IgD-negative memory B cell (primary cell): Measurements from ENCODE around the gene C20orf141. TPM values are rescaled to one million over a fixed set of nuclear protein-coding genes. Genes with fewer than 3 reads are reported as not detected.
"Not testable (repeated sequence)": the region's sequence is repeated elsewhere in the genome, so short reads cannot be mapped to it uniquely, and the experiment has no call there.

Experiments
- H3K27ac Mint-ChIP-seq, 3 donors: one replicate each; pipeline ENCODE4 v1.8.0; 2020 to 2022; ENCODE audit warnings: mild to moderate bottlenecking in 3 of 3, mixed read lengths in 3 of 3, moderate library complexity in 1 of 3
- H3K27me3 Mint-ChIP-seq: one replicate; pipeline ENCODE4 v1.8.0; 2021; ENCODE audit warnings: mixed read lengths
- H3K36me3 Mint-ChIP-seq: one replicate; pipeline ENCODE4 v1.8.0; 2020; ENCODE audit warnings: mild to moderate bottlenecking, mixed read lengths
- H3K4me1 Mint-ChIP-seq, 3 donors: one replicate each; pipeline ENCODE4 v1.8.0; 2020 to 2022; ENCODE audit warnings: mixed read lengths in 3 of 3, mild to moderate bottlenecking in 1 of 3
- H3K4me3 Mint-ChIP-seq, 4 donors: one replicate each; pipeline ENCODE4 v1.8.0; 2020 to 2022; ENCODE audit warnings: mild to moderate bottlenecking in 4 of 4, mixed read lengths in 4 of 4, moderate library complexity in 3 of 4
- H3K9me3 Mint-ChIP-seq, 3 donors: one replicate each; pipeline ENCODE4 v1.8.0; 2020 to 2021; ENCODE audit warnings: mixed read lengths in 3 of 3, mild to moderate bottlenecking in 1 of 3
- polyA plus RNA-seq: library from polyadenylated mRNA; unstranded; fragments of 300-500 nt; fragmentation: Illumina TruSeq; gene quantifications from one replicate; pipeline ENCODE4 v1.2.3, GENCODE V29; 2021

The C20orf141 gene
- polyA plus RNA-seq = not detected

DNA sequence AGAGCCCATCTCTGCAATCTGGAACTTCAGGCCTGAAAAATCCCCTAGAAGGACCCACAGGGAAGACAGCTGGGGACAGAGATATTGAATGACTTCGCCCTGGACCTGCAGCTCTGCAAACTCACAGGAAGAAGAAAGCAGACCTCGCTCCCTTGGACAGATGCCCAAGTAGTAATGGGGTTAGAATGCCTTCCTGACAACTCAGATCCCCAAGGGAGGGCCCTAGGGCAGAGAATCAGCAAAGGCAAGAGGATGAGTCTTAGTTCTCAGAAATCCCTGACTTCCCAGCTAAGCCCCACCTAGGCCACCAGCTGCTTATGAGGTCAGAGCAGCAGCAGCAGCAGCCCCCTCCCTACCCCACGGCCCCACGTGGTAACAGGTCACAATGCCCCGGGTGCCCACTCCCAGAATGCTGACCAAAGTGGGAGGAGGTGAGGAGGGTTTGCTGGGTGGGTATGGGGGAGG, at the start of gene C20orf141:
TSS of gene C20orf141 (plus strand) at position 401 of the 465 bp plus-strand sequence. CDS start 198 bp downstream, outside the sequence.
- Mint-ChIP-seq H3K36me3 (no peaks in the 10 kb centered on the region), H3K27ac (peak within 1 kb of the TSS in 1 of 3 donors; percentile 26), H3K27me3 (peaks cover 39% of the 10 kb centered on the region), H3K4me3 (no peak within 1 kb of the TSS), H3K4me1 (peaks cover 0 to 5% (median 0%) of the 10 kb centered on the region in 3 donors), H3K9me3 (peaks cover 3 to 22% (median 9%) of the 10 kb centered on the region in 3 donors)

- Mint-ChIP-seq H3K27ac (no peak overlapping the region), H3K9me3 (no peaks in the 10 kb centered on the region), H3K27me3 (peaks cover 30% of the 10 kb centered on the region), H3K4me3 (no peak overlapping the region), H3K4me1 (peaks cover 0 to 3% (median 0%) of the 10 kb centered on the region in 3 donors), H3K36me3 (peaks cover 2% of the 10 kb centered on the region)
These were observed 46.8 kb upstream of the C20orf141 start for GRCh38 chr20:2767768-2768631.

GRCh38 chr20:2768632-2769015, 46.2 kb upstream of the C20orf141 start:
- Mint-ChIP-seq H3K27ac (no peak overlapping the region), H3K4me3 (no peak overlapping the region), H3K4me1 (peaks cover 0 to 3% (median 0%) of the 10 kb centered on the region in 3 donors), H3K36me3 (peaks cover 2% of the 10 kb centered on the region), H3K9me3 (no peaks in the 10 kb centered on the region), H3K27me3 (peaks cover 27% of the 10 kb centered on the region)

DNA sequence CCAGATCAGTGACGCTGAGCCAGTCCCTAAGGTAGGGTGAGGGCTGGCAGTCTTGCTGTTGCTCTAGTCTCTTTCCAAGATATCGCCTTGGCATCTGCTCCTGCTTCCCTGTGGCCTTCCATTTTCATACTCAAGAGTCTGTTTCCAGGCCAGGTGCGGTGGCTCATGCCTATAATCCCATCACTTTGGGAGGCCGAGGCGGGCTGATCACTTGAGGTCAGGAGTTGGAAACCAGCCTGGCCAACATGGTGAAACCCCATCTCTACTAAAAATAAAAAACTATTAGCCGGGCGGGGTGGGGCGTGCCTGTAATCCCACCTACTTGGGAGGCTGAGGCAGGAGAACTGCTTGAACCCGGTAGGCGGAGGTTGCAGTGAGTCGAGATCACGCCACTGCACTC, 44.7 kb upstream of the C20orf141 start:
- H3K9me3 Mint-ChIP-seq, H3K27ac Mint-ChIP-seq, H3K36me3 Mint-ChIP-seq, H3K4me1 Mint-ChIP-seq: not testable (repeated sequence)
- Mint-ChIP-seq H3K27me3 (peaks cover 25% of the 10 kb centered on the region), H3K4me3 (peak overlapping the region in 1 of 4 donors; percentile 58)

- H3K9me3 Mint-ChIP-seq = peaks cover 0 to 4% (median 0%) of the 10 kb centered on the region in 3 donors
- H3K36me3 Mint-ChIP-seq = peaks cover 2% of the 10 kb centered on the region
- peaks cover 0 to 3% (median 0%) of the 10 kb centered on the region in 3 donors for H3K4me1 Mint-ChIP-seq
- H3K27ac Mint-ChIP-seq = no peak overlapping the region
- H3K4me3 Mint-ChIP-seq = no peak overlapping the region
- peaks cover 28% of the 10 kb centered on the region for H3K27me3 Mint-ChIP-seq
These were observed 43.1 kb upstream of the C20orf141 start for GRCh38 chr20:2771631-2772080.

DNA sequence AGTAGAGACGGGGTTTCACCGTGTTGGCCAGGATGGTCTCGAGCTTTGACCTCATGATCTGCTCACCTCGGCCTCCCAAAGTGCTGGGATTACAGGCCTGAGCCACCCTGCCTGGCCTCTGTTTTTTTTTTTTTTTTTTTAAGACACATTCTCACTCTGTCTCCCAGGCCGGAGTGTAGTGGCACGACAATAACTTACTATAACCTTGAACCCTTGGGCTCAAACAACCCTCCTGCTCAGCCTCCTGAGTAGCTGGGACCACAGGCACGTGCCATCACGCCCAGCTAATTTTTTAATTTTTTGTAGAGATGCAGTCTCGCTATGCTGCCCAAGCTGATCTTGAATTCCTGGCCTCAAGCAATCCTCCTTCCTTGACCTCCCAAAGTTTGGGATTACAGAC, 41.0 kb upstream of the C20orf141 start:
- Mint-ChIP-seq H3K27me3 (peaks cover 28% of the 10 kb centered on the region), H3K27ac (no peak overlapping the region), H3K4me3 (no peak overlapping the region), H3K9me3 (peaks cover 0 to 8% (median 2%) of the 10 kb centered on the region in 3 donors), H3K4me1 (peaks cover 0 to 3% (median 0%) of the 10 kb centered on the region in 3 donors), H3K36me3 (peaks cover 2% of the 10 kb centered on the region)

DNA sequence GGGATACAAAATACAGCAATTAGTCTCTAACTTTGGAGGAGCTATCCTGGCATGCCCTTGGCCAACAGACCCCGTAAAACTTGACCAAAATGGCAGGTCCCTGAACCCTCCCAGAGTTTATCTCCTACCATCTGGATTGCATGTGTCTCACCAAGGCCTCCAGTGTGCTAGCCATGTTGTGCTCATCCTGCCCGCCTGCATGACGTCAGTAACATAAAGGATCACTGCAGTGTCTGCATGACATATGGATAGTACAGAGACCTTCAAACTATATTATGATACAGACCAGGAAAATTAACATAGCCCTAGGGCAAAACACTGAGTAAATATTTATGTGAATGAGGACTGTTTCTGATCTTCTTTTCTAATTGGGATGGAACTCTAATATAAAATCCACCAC, 39.6 kb upstream of the C20orf141 start:
- Mint-ChIP-seq H3K4me3 (no peak overlapping the region), H3K27me3 (peaks cover 25% of the 10 kb centered on the region), H3K4me1 (peaks cover 0 to 3% (median 0%) of the 10 kb centered on the region in 3 donors), H3K9me3 (peaks cover 0 to 8% (median 2%) of the 10 kb centered on the region in 3 donors), H3K27ac (no peak overlapping the region), H3K36me3 (peaks cover 2% of the 10 kb centered on the region)

DNA sequence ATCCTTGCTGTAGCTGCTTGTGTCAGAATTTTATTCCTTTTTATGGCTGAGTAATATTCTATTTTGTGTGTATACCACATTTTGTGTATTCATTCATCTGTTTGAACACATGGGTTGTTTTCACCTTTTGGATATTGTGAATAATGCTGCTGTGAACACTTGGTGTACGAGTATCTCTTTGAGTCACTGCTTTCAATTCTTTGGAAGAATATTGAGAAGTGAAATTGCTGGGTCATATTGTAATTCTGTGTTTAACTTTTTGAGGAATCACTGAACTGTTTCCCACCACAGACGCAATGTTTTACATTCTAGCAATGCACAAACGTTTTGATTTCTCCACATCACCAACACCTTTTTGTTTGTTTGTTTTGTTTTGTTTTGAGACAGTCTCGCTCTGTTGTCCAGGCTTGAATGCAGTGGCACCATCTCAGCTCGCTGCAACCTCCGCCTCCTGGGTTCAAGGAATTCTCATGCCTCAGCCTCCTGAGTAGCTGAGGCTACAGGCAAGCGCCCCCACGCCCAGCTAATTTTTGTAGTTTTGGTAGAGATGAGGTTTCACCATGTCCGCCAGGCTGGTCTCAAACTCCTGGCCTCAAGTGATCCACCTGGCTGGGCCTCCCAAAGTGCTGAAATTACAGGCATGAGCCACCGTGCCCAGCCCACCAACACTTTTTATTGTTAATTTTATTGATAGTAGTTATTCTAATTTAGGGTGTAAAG, 36.0 kb upstream of the C20orf141 start:
- Mint-ChIP-seq H3K36me3 (no peaks in the 10 kb centered on the region), H3K4me1 (no peaks in the 10 kb centered on the region), H3K4me3 (no peak overlapping the region), H3K27ac (no peak overlapping the region), H3K27me3 (peaks cover 17% of the 10 kb centered on the region), H3K9me3 (peaks cover 0 to 10% (median 2%) of the 10 kb centered on the region in 3 donors)

DNA sequence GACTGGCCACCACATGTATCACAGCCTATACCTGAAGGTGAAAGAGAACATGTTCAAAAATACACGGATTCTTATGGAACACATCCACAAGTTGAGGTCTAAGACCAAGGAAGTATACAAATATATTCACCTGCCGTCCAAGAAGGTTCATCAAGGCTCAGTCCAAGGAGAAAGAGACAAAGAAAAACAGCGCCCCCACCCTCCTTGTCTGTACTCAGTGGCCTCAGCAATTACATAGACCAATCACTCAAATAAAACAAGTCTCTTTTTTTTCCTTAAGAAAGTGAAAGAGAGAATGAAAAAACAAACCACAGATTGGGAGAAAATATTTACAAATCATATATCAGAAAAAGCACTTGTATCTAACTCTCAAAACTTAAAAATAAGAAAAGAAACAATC, 33.8 kb upstream of the C20orf141 start:
- Mint-ChIP-seq H3K27ac (no peak overlapping the region), H3K9me3 (peaks cover 0 to 6% (median 2%) of the 10 kb centered on the region in 3 donors), H3K27me3 (peaks cover 18% of the 10 kb centered on the region), H3K4me1 (no peaks in the 10 kb centered on the region), H3K4me3 (no peak overlapping the region), H3K36me3 (peaks cover 2% of the 10 kb centered on the region)

DNA sequence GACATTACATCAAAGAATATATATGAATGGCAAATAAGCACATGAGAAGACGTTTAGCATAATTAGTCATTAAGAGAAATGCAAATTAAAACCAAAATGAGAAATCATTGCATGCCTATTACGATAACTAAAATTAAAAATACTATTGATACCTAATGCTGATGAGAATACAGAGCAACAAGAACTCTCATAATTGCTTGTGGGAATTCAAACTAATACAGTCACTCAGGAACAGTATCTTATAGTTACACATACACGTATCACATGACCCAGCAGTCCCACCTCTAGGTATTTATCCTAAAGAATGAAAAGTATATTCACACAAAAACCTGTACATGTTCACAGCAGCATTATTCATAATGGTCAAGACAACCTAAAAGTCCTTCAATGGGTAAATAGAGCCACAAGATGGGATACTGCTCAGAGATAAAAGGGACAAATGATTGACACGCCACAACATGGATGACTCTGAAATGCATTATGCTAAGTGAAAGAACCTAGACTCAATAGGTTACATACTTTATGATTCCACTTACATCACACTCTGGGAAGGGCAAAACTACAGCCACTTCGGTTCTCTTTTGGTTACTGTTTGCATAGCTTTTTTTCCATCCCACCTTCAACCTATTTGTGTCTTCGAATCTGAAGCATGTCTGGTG, 30.8 kb upstream of the C20orf141 start:
- Mint-ChIP-seq H3K9me3 (peaks cover 0 to 2% (median 0%) of the 10 kb centered on the region in 3 donors), H3K27me3 (peaks cover 12% of the 10 kb centered on the region), H3K36me3 (peaks cover 4% of the 10 kb centered on the region), H3K4me3 (no peak overlapping the region), H3K27ac (no peak overlapping the region), H3K4me1 (no peaks in the 10 kb centered on the region)

DNA sequence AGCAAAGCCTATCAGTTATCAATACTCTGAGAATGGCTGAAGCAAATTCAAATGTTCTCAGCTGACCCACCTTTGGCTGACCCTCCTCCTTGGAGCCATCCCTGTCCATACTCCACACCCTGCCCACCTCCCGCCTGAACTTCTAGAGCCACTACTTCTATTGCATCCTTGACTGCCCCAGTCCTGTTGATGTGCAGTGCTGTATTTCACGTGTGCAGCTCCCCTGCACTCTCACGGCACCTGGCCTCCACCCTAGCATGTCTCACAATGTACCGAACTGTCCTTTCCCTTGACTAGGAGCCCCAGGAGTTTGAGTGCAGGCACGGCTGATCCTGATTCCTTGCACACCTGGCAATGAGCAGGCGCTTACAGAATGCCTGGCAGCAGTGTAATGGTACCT, 21.3 kb upstream of the C20orf141 start:
- H3K36me3 Mint-ChIP-seq = no peaks in the 10 kb centered on the region
- H3K4me3 Mint-ChIP-seq = no peak overlapping the region
- peak overlapping the region in 1 of 3 donors; percentile 27 for H3K27ac Mint-ChIP-seq
- no peaks in the 10 kb centered on the region for H3K4me1 Mint-ChIP-seq
- H3K27me3 Mint-ChIP-seq = peaks cover 18% of the 10 kb centered on the region
- H3K9me3 Mint-ChIP-seq = no peaks in the 10 kb centered on the region

- no peaks in the 10 kb centered on the region for H3K9me3 Mint-ChIP-seq
- H3K27me3 Mint-ChIP-seq = peaks cover 26% of the 10 kb centered on the region
These were observed 20.5 kb upstream of the C20orf141 start for GRCh38 chr20:2794202-2794748.

GRCh38 chr20:2794866-2795447, 19.8 kb upstream of the C20orf141 start:
- Mint-ChIP-seq H3K27me3 (peaks cover 29% of the 10 kb centered on the region), H3K36me3 (no peaks in the 10 kb centered on the region), H3K27ac (no peak overlapping the region), H3K4me3 (no peak overlapping the region), H3K4me1 (peaks cover 6 to 11% (median 10%) of the 10 kb centered on the region in 3 donors), H3K9me3 (no peaks in the 10 kb centered on the region)

More at GRCh38 chr20:2794202-2794748, 20.5 kb upstream of the C20orf141 start:
- H3K36me3 Mint-ChIP-seq = no peaks in the 10 kb centered on the region
- peaks cover 0 to 5% (median 4%) of the 10 kb centered on the region in 3 donors for H3K4me1 Mint-ChIP-seq
- no peak overlapping the region for H3K4me3 Mint-ChIP-seq
- H3K27ac Mint-ChIP-seq = peak overlapping the region in 1 of 3 donors; percentile 13

DNA sequence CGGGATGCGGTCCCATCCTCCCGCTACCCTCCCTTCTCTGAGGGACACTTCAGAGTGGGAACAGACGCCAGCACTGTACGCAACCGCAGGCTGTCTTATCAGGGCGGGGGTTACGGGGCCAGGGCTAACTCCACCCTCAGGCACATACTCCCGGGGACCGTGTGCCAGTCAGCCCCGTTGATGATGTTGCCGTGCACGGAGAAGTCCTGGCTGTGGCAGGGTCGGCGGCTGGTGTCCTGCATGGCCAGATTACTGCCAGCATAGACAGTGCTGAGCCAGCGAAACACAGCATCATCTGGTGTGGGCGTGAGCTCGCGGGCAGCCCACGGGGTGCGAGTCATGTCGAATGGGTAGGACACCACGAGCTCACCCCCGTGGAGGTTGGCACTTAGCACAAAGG, 19.3 kb upstream of the C20orf141 start:
- Mint-ChIP-seq H3K36me3 (no peaks in the 10 kb centered on the region), H3K4me3 (no peak overlapping the region), H3K27ac (no peak overlapping the region), H3K9me3 (no peaks in the 10 kb centered on the region), H3K4me1 (peaks cover 8 to 13% (median 12%) of the 10 kb centered on the region in 3 donors), H3K27me3 (peaks cover 30% of the 10 kb centered on the region)
